OCI-LY7 (cell line): ENCODE measurements around the gene CCDC192. TPM values are rescaled to one million over a fixed set of nuclear protein-coding genes. Genes with fewer than 3 reads are reported as not detected.

Experiments used
- BruUV-seq: library from RNA; stranded (reverse); fragments of 400-500 nt; replicated peaks from 2 replicates; lab custom pipeline; 2021; lab: Mats Ljungman, UMichigan
- CTCF ChIA-PET: fragments of 300-600 bp; sonication (Branson Sonifier 250); formaldehyde crosslinking; loops from one replicate; lab custom pipeline; 2022; ENCODE audit warnings: antibody characterized with exemption; ENCODE audit not compliant: unreplicated experiment; lab: Charles Lee
- POLR2A ChIA-PET: fragments of 300-600 bp; sonication (Branson Sonifier 250); formaldehyde crosslinking; loops from one replicate; lab custom pipeline; 2022; ENCODE audit warnings: antibody characterized with exemption; lab: Charles Lee
- DNase-seq: peaks from one replicate; pipeline ENCODE4 v3.0.0-alpha.2; 2015; ENCODE audit warnings: low spot score
- H2AFZ ChIP-seq: fragments of 200-600 bp; sonication (generic), shearing (Covaris generic); 2 replicates; pipeline ENCODE4 v1.6.1; 2014; ENCODE audit warnings: mild to moderate bottlenecking, antibody characterized with exemption, low read length, moderate library complexity
- H3K27ac ChIP-seq: fragments of 200-600 bp; sonication (generic); 2 replicates; pipeline ENCODE4 v1.5.1; 2014; ENCODE audit warnings: mixed run types, low read depth, mild to moderate bottlenecking, moderate library complexity, low read length, inconsistent platforms; ENCODE audit not compliant: poor library complexity, severe bottlenecking
- H3K36me3 ChIP-seq: fragments of 200-600 bp; sonication (generic); 2 replicates; pipeline ENCODE4 v1.6.1; 2014; ENCODE audit warnings: mild to moderate bottlenecking, antibody characterized with exemption, low read length, moderate library complexity, mixed read lengths; ENCODE audit not compliant: insufficient read depth
- H3K4me1 ChIP-seq: fragments of 200-600 bp; sonication (generic); 2 replicates; pipeline ENCODE4 v1.5.1; 2014; ENCODE audit warnings: mild to moderate bottlenecking, low read length; ENCODE audit not compliant: insufficient read depth, poor library complexity, severe bottlenecking
- H3K4me2 ChIP-seq: fragments of 200-600 bp; sonication (generic); 2 replicates; pipeline ENCODE4 v1.6.1; 2014; ENCODE audit warnings: mild to moderate bottlenecking, low read length
- H3K4me3 ChIP-seq: fragments of 200-600 bp; sonication (generic); 2 replicates; pipeline ENCODE4 v1.5.1; 2014; ENCODE audit warnings: mild to moderate bottlenecking, low read depth, low read length; ENCODE audit not compliant: poor library complexity, severe bottlenecking
- H3K79me2 ChIP-seq: fragments of 200-600 bp; sonication (generic); 2 replicates; pipeline ENCODE4 v1.6.1; 2016; ENCODE audit warnings: low read depth, mild to moderate bottlenecking, low read length, moderate library complexity, mixed read lengths; ENCODE audit not compliant: insufficient read depth
- H3K9me2 ChIP-seq: fragments of 200-600 bp; sonication (generic); 2 replicates; pipeline ENCODE4 v1.6.1; 2016; ENCODE audit warnings: mild to moderate bottlenecking, low read length, mixed read lengths; ENCODE audit not compliant: insufficient read depth
- H3K9me3 ChIP-seq: fragments of 200-600 bp; sonication (generic); 2 replicates; pipeline ENCODE4 v1.6.1; 2014; ENCODE audit warnings: mild to moderate bottlenecking, mixed run types, low read length, mixed read lengths
- H4K20me1 ChIP-seq: fragments of 200-600 bp; sonication (generic); 2 replicates; pipeline ENCODE4 v1.6.1; 2014; ENCODE audit warnings: mild to moderate bottlenecking, antibody characterized with exemption, low read length, moderate library complexity, mixed read lengths; ENCODE audit not compliant: insufficient read depth
- EZH2phosphoT487 ChIP-seq: fragments of 200-600 bp; sonication (generic); IDR thresholded peaks from 2 replicates; pipeline ENCODE4 v1.6.1; 2018; ENCODE audit warnings: low read depth, borderline replicate concordance, mild to moderate bottlenecking, mixed run types, antibody characterized with exemption, low read length, moderate library complexity, mixed read lengths
- intact Hi-C: fragments of 100-400 bp; cut with micrococcal nuclease; formaldehyde crosslinking; loops from one replicate; pipeline ENCODE4 v1.10.0; 2022; ENCODE audit not compliant: unreplicated experiment
- total RNA-seq, 2 experiments: library from RNA; depleted of rRNA in 1 of 2; stranded (reverse); fragments of >200 nt in 1 of 2; shearing (Covaris generic) in 1 of 2; gene quantifications; 2 replicates each; pipeline ENCODE4 v1.2.3, GENCODE V29; 2014 to 2022
- TF ChIP-seq, protein P1 (sequence below): fragments of 200-600 bp; sonication (generic); conservative IDR thresholded peaks from 2 replicates; pipeline ENCODE4 v1.5.1; 2014; ENCODE audit warnings: mild to moderate bottlenecking, antibody characterized with exemption, low read length, moderate library complexity, mixed read lengths

CCDC192 gene
- total RNA-seq, 2 experiments from 2014 or later: not detected

DNA sequence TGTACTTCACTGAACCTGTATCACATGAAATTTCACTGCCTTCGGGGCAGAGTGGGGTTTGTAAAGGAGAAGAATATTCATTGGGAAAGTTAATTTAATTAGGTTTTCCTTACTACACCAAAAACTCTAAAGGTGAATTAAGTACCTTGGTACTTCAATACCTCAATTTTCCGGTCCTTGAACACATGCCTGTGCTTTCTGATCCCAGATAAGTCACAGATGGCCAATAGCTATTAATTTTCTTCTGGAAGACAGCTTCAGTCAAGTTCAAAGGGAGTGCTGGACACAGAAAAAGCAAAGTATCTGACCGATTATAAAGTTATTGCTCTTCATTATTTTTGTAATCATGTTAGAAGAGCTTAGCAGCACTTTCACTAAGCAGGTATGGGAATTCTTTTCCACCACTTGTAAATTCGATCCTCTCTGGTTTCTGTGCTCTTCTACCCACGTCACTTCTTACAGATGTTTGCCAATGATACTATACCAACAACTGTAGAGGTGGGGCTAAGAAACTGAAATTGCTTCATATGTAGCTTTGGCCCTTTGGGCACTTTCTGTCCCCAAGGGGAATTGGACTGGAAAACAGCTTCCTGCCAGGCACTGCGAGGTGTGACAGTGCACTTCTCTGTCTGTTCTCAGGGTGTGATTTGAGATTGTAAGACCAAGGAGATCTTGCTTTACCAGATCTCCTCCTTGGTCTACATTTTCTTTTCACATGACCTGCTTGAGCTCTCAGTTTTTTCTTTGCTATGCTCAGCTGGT, 164.0 kb downstream of the CCDC192 start:
- Histone ChIP-seq H3K9me3 (no peaks in the 10 kb centered on the region), H3K79me2 (no peaks in the 10 kb centered on the region), H4K20me1 (no peaks in the 10 kb centered on the region), H3K36me3 (no peaks in the 10 kb centered on the region), H3K9me2 (no peaks in the 10 kb centered on the region), H2AFZ (no peak overlapping the region), H3K4me1 (no peaks in the 10 kb centered on the region), H3K27ac (no peak overlapping the region), H3K4me2 (no peak overlapping the region), H3K4me3 (no peak overlapping the region)
- intact Hi-C loops: no loop called here
- TF ChIP-seq, protein P1, sequence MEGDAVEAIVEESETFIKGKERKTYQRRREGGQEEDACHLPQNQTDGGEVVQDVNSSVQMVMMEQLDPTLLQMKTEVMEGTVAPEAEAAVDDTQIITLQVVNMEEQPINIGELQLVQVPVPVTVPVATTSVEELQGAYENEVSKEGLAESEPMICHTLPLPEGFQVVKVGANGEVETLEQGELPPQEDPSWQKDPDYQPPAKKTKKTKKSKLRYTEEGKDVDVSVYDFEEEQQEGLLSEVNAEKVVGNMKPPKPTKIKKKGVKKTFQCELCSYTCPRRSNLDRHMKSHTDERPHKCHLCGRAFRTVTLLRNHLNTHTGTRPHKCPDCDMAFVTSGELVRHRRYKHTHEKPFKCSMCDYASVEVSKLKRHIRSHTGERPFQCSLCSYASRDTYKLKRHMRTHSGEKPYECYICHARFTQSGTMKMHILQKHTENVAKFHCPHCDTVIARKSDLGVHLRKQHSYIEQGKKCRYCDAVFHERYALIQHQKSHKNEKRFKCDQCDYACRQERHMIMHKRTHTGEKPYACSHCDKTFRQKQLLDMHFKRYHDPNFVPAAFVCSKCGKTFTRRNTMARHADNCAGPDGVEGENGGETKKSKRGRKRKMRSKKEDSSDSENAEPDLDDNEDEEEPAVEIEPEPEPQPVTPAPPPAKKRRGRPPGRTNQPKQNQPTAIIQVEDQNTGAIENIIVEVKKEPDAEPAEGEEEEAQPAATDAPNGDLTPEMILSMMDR: no peak
- TF ChIP-seq EZH2phosphoT487: no peak
- CTCF ChIA-PET: no interaction called here
- BruUV-seq: no TSS peak
- POLR2A ChIA-PET: interaction anchor here (0.6 to 0.7 kb wide), 2 partner anchors 338 to 645 kb away, joined by 6 to 7 read pairs; no protein-coding TSS in a partner anchor
- no peak for DNase-seq

DNA sequence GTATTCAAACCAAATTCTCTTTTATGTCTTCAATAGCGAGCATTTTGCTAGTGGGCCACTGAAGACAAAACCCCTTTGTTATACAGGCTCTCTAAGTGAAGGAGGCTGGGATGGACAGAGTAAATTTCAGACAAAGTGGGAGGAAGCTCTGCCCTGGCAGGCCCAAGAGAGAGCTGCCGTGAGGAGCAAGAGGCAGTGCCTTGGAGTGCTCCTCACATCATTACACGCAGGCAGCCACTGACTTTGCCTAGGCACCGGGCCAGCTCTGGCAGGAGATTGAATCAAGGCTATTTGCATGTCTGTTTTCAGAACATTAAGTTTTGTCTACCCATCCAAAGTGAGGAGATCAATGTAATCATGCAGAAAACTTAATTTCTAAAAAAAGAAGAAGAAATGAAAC, 167.7 kb downstream of the CCDC192 start:
- Histone ChIP-seq H3K36me3 (no peaks in the 10 kb centered on the region), H3K79me2 (no peaks in the 10 kb centered on the region), H3K9me3 (no peaks in the 10 kb centered on the region), H3K27ac (no peak overlapping the region), H3K9me2 (no peaks in the 10 kb centered on the region), H3K4me1 (no peaks in the 10 kb centered on the region), H2AFZ (no peak overlapping the region), H4K20me1 (no peaks in the 10 kb centered on the region), H3K4me3 (no peak overlapping the region), H3K4me2 (no peak overlapping the region)
- intact Hi-C loops: no loop called here
- CTCF ChIA-PET: no interaction called here
- TF ChIP-seq, protein P1: no peak
- TF ChIP-seq EZH2phosphoT487: no peak
- no TSS peak for BruUV-seq
- POLR2A ChIA-PET: no interaction called here
- no peak for DNase-seq
